Keratinocyte (primary cell): Measurements from ENCODE around the gene ADM5. TPM values are rescaled to one million over a fixed set of nuclear protein-coding genes. Genes with fewer than 3 reads are reported as not detected.

Source experiments
- DNase-seq: peaks from one replicate; pipeline ENCODE4 v3.0.0-alpha.2; 2011; ENCODE audit warnings: low read depth, missing footprints, low spot score
- FAIRE-seq: peaks from 2 replicates; lab custom pipeline; 2011; peaks lifted over from hg19 to GRCh38; lab: Jason Lieb, UNC
- H2AFZ ChIP-seq: 2 replicates; pipeline ENCODE4 v1.6.0; 2012; ENCODE audit warnings: low read length, control low read depth, inconsistent platforms; ENCODE audit not compliant: control insufficient read depth
- H3K27ac ChIP-seq: 2 replicates; pipeline ENCODE4 v1.5.1; 2011; ENCODE audit warnings: low read length; ENCODE audit not compliant: control insufficient read depth, insufficient read depth
- H3K27me3 ChIP-seq: 3 replicates; pipeline ENCODE4 v1.6.0; 2011; ENCODE audit warnings: low read length; ENCODE audit not compliant: control insufficient read depth, insufficient read depth; ENCODE audit errors: extremely low read depth
- H3K36me3 ChIP-seq, 2 experiments: 2 replicates in 1 of 2; 3 replicates in 1 of 2; pipeline ENCODE4 v1.5.1; 2011; ENCODE audit warnings: low read length in 2 of 2, mild to moderate bottlenecking in 1 of 2; ENCODE audit not compliant: control insufficient read depth in 2 of 2, insufficient read depth in 2 of 2; ENCODE audit errors: extremely low read depth in 1 of 2
- H3K4me1 ChIP-seq: 3 replicates; pipeline ENCODE4 v1.5.1; 2011; ENCODE audit warnings: low read length; ENCODE audit not compliant: control insufficient read depth, insufficient read depth; ENCODE audit errors: extremely low read depth
- H3K4me2 ChIP-seq: 3 replicates; pipeline ENCODE4 v1.6.0; 2011; ENCODE audit warnings: low read depth, low read length; ENCODE audit not compliant: control insufficient read depth, insufficient read depth; ENCODE audit errors: extremely low read depth
- H3K4me3 ChIP-seq, 3 experiments: fragments of 200-600 bp in 1 of 3; sonication (generic) in 1 of 3; 2 replicates in 2 of 3; 3 replicates in 1 of 3; pipeline ENCODE4 v1.5.1; 2011 to 2016; ENCODE audit warnings: low read length in 3 of 3, mild to moderate bottlenecking in 3 of 3, control low read depth in 2 of 3, inconsistent platforms in 1 of 3, low read depth in 1 of 3, mixed read lengths in 1 of 3, mixed run types in 1 of 3, moderate library complexity in 1 of 3; ENCODE audit not compliant: control insufficient read depth in 2 of 3, insufficient read depth in 2 of 3; ENCODE audit errors: extremely low read depth in 1 of 3
- H3K79me2 ChIP-seq: 2 replicates; pipeline ENCODE4 v1.6.0; 2012; ENCODE audit warnings: low read length; ENCODE audit not compliant: control insufficient read depth, insufficient read depth
- H3K9ac ChIP-seq: 3 replicates; pipeline ENCODE4 v1.6.0; 2011; ENCODE audit warnings: low read length; ENCODE audit not compliant: control insufficient read depth, insufficient read depth; ENCODE audit errors: extremely low read depth
- H3K9me1 ChIP-seq: 3 replicates; pipeline ENCODE4 v1.6.0; 2011; ENCODE audit warnings: low read length; ENCODE audit not compliant: control insufficient read depth, insufficient read depth; ENCODE audit errors: extremely low read depth
- H3K9me3 ChIP-seq: 2 replicates; pipeline ENCODE4 v1.5.1; 2012; ENCODE audit warnings: low read depth, low read length; ENCODE audit not compliant: control insufficient read depth
- H4K20me1 ChIP-seq: 3 replicates; pipeline ENCODE4 v1.6.0; 2011; ENCODE audit warnings: low read length; ENCODE audit not compliant: control insufficient read depth, insufficient read depth; ENCODE audit errors: extremely low read depth
- EZH2 ChIP-seq: IDR thresholded peaks from one replicate; pipeline ENCODE4 v1.6.1; 2012; ENCODE audit warnings: inconsistent platforms, mild to moderate bottlenecking, low read length, moderate library complexity
- dilution Hi-C: fragments of 300-500 bp; cut with MboI; formaldehyde crosslinking; loops from one replicate; pipeline ENCODE4 v1.7.0; 2020; ENCODE audit warnings: low sequenced_read_pairs; ENCODE audit not compliant: extremely low pct_ligation_motif_present
- polyA plus RNA-seq, 5 experiments: library from polyadenylated mRNA; depleted of rRNA in 3 of 5; stranded (reverse) in 3 of 5; stranded (forward) in 1 of 5; unstranded in 1 of 5; fragments of >200 nt; gene quantifications; 1 replicate in 1 of 5; 2 replicates in 3 of 5; 3 replicates in 1 of 5; pipeline versions ENCODE4 v1.2.1 to v1.2.3, GENCODE V29; 2011 to 2012; ENCODE audit warnings: missing spikeins in 2 of 5, low read depth in 1 of 5, low replicate concordance in 1 of 5
- TF ChIP-seq, protein P1 (sequence below), 3 experiments: IDR thresholded peaks in 1 of 3; conservative IDR thresholded peaks in 1 of 3; optimal IDR thresholded peaks in 1 of 3; 2 replicates in 2 of 3; 3 replicates in 1 of 3; pipeline versions ENCODE3 to v1.5.1; 2011; ENCODE audit warnings: low read length in 3 of 3, mild to moderate bottlenecking in 3 of 3, moderate library complexity in 2 of 3, control low read depth in 1 of 3, inconsistent platforms in 1 of 3; ENCODE audit not compliant: insufficient read depth in 2 of 3; ENCODE audit errors: extremely low read depth in 1 of 3

The ADM5 gene
- polyA plus RNA-seq, 1 donor (not counting 4 experiments of a cell fraction or from before 2014, with no cell fraction given) = 0.73 TPM

DNA sequence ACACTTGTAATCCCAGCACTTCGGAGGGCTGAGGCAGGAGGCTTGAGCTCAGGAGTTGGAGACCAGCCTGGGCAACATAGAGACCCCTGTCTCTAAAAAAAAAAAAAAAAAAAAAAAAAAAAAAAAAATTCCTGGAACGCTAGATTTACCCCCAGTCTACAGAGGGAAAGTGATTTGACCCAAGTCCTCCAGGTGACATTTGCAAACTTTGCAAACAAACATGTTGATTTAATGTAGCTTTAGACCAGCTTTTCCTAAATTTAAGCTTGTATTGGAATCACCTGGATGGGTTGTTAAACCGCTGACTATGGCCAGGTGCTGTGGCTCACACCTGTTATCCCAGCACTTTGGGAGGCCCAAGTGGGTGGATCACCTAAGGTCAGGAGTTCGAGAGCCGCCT lies 10.0 kb downstream of the ADM5 start:
- DNase-seq = no peak
- Histone ChIP-seq H3K9me3 (no peaks in the 10 kb centered on the region), H4K20me1 (no peaks in the 10 kb centered on the region), H2AFZ (no peak overlapping the region), H3K79me2 (no peaks in the 10 kb centered on the region), H3K9me1 (no peaks in the 10 kb centered on the region), H3K4me1 (no peaks in the 10 kb centered on the region), H3K4me2 (no peak overlapping the region), H3K27ac (no peak overlapping the region), H3K4me3 (no peak overlapping the region), H3K27me3 (peaks cover 14% of the 10 kb centered on the region), H3K36me3 (no peaks in the 10 kb centered on the region), H3K9ac (no peak overlapping the region)
- FAIRE-seq = no peak
- no peak for TF ChIP-seq EZH2
- TF ChIP-seq, protein P1, sequence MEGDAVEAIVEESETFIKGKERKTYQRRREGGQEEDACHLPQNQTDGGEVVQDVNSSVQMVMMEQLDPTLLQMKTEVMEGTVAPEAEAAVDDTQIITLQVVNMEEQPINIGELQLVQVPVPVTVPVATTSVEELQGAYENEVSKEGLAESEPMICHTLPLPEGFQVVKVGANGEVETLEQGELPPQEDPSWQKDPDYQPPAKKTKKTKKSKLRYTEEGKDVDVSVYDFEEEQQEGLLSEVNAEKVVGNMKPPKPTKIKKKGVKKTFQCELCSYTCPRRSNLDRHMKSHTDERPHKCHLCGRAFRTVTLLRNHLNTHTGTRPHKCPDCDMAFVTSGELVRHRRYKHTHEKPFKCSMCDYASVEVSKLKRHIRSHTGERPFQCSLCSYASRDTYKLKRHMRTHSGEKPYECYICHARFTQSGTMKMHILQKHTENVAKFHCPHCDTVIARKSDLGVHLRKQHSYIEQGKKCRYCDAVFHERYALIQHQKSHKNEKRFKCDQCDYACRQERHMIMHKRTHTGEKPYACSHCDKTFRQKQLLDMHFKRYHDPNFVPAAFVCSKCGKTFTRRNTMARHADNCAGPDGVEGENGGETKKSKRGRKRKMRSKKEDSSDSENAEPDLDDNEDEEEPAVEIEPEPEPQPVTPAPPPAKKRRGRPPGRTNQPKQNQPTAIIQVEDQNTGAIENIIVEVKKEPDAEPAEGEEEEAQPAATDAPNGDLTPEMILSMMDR (optimal IDR thresholded peaks at IDR 0.05 in 1 of 3, IDR thresholded peaks at IDR 0.05 in 1 of 3, conservative IDR thresholded peaks at IDR 0.05 in 1 of 3; ENCODE audit: extremely low read depth in 1 of 3, insufficient read depth in 2 of 3, low read length in 3 of 3) = no peak
- dilution Hi-C loops = no loop called here

DNA sequence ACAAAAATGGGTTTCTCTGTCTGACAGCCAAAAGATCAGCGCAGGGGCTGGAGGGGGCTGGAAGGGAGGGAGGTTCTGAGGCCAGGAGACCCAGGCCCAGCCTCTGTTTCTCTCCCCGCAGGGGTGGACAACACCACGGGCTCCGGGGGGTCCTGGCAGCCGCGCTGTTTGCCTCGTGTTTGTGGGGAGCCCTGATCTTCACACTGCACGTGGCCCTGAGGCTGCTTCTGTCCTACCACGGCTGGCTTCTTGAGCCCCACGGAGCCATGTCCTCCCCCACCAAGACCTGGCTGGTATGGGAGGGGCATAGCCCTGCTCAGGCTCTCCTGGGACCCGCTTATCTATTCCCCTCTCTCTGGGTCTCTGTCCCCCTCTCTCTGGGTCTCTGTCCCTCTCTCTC lies 11.2 kb downstream of the ADM5 start:
- Histone ChIP-seq H3K9ac (no peak overlapping the region), H3K9me3 (no peaks in the 10 kb centered on the region), H3K4me2 (no peak overlapping the region), H3K4me3 (no peak overlapping the region), H3K9me1 (no peaks in the 10 kb centered on the region), H3K36me3 (no peaks in the 10 kb centered on the region), H3K79me2 (no peaks in the 10 kb centered on the region), H3K4me1 (no peaks in the 10 kb centered on the region), H3K27ac (no peak overlapping the region), H4K20me1 (no peaks in the 10 kb centered on the region), H2AFZ (no peak overlapping the region), H3K27me3 (peaks cover 14% of the 10 kb centered on the region)
- DNase-seq (no peak), FAIRE-seq (no peak)
- dilution Hi-C loops = no loop called here
- no peak for TF ChIP-seq EZH2
- TF ChIP-seq, protein P1 (optimal IDR thresholded peaks at IDR 0.05 in 1 of 3, IDR thresholded peaks at IDR 0.05 in 1 of 3, conservative IDR thresholded peaks at IDR 0.05 in 1 of 3; ENCODE audit: extremely low read depth in 1 of 3, insufficient read depth in 2 of 3, low read length in 3 of 3) = no peak
